ENCODE measurements around the gene IQCH.

GRCh38 chr15:67547836-67548235 is 293.2 kb downstream of the IQCH start:
- no peak for TF ChIP-seq POLR2AphosphoS5 (IDR thresholded peaks at IDR 0.05; ENCODE audit: borderline replicate concordance, low read depth, low read length)
- no peak for TF ChIP-seq EZH2 (IDR thresholded peaks at IDR 0.05)
